Mesangial cell (primary cell): Measurements from ENCODE around the gene UCK2. TPM values are rescaled to one million over a fixed set of nuclear protein-coding genes. Genes with fewer than 3 reads are reported as not detected.

Source experiments
- total RNA-seq: library from RNA; depleted of rRNA; stranded (reverse); fragments of >200 nt; gene quantifications from 2 replicates; pipeline ENCODE4 v1.2.3, GENCODE V29; 2015

Gene UCK2
- 64.7 and 118 TPM in 2 replicates for total RNA-seq

DNA sequence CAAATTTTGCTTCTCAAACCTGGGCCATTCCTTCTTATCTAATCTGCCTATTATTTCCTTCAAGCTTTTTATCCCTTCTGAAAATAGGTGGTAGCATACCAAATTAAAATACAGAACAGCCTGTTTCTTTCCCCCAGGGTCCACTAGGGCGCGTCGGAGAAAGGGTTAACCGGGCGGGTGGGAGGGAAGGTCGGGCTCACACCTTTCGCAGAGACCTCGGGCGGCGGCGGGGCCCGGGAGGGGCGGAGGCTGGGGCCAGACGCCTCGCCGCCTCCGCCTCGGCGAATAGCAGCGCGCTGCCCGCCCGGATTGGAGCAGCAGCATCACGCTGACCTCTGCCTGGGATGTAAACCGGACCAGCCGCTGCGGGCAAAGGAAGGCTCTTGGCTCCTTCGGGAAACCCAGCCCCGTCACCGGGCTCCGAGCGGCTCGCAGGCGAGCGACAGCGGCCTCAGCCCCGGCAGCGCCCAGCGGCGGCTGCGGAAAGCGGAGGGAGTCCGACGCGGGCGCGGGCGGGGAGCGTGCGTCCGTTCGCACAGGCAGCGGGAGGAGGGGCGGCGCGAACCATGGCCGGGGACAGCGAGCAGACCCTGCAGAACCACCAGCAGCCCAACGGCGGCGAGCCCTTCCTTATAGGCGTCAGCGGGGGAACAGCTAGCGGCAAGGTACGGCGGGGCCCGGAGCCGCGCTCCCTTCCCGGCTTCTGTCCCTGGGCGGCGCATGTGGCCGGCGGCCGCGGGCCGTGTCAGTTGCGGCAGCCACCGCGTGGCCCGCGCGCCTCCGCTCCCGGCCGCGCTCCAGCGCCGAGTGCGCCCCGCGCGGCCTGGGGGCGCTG is at the start of gene UCK2:
UCK2 (plus strand) TSS at position 347 of the 835 bp plus-strand sequence; CDS start at position 567, 220 bp downstream.

Other genes with a start within 250 kb of the UCK2 start
- gene MGST3, start 196.4 kb upstream of the UCK2 start, total RNA-seq = 132 and 217 TPM in 2 replicates
- gene ALDH9A1, start 129.1 kb upstream of the UCK2 start, total RNA-seq = 54.5 and 65.3 TPM in 2 replicates
- 45.0 and 49.0 TPM in 2 replicates for gene TMCO1, start 58.7 kb upstream of the UCK2 start, total RNA-seq